ENCODE data around the gene KCTD16.

- TF ChIP-seq, protein P1, sequence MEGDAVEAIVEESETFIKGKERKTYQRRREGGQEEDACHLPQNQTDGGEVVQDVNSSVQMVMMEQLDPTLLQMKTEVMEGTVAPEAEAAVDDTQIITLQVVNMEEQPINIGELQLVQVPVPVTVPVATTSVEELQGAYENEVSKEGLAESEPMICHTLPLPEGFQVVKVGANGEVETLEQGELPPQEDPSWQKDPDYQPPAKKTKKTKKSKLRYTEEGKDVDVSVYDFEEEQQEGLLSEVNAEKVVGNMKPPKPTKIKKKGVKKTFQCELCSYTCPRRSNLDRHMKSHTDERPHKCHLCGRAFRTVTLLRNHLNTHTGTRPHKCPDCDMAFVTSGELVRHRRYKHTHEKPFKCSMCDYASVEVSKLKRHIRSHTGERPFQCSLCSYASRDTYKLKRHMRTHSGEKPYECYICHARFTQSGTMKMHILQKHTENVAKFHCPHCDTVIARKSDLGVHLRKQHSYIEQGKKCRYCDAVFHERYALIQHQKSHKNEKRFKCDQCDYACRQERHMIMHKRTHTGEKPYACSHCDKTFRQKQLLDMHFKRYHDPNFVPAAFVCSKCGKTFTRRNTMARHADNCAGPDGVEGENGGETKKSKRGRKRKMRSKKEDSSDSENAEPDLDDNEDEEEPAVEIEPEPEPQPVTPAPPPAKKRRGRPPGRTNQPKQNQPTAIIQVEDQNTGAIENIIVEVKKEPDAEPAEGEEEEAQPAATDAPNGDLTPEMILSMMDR (IDR thresholded peaks at IDR 0.05), result no peak
- no peak for TF ChIP-seq POLR2A (IDR thresholded peaks at IDR 0.05)
Observed at GRCh38 chr5:144210655-144211054, 40.0 kb downstream of the KCTD16 start.
